Right lobe of liver (tissue), 6 donors: ENCODE measurements around the gene POLE2. TPM values are rescaled to one million over a fixed set of nuclear protein-coding genes. Genes with fewer than 3 reads are reported as not detected.

Experiments used
- ATAC-seq, 4 donors: fragments of 200-7000 bp; cut with Tn5 transposase; one replicate each; pipeline ENCODE4 v1.9.1; 2020; ENCODE audit warnings: mild to moderate bottlenecking in 4 of 4, moderate library complexity in 4 of 4
- DNase-seq, 3 donors: peaks; one replicate each; pipeline ENCODE4 v3.0.0-alpha.2; 2020
- H3K27ac ChIP-seq, 3 donors: fragments of 200-600 bp; one replicate each; pipeline ENCODE4 v1.8.0; 2022
- H3K27me3 ChIP-seq, 2 donors: fragments of 200-600 bp; one replicate each; pipeline ENCODE4 v1.8.0; 2022
- H3K36me3 ChIP-seq, 4 donors: fragments of 200-600 bp; sonication (generic) in 1 of 4; one replicate each; pipeline versions ENCODE4 v1.5.1 to v1.8.0; 2017 to 2022; ENCODE audit warnings: control low read depth in 1 of 4
- H3K4me1 ChIP-seq, 4 donors: fragments of 200-600 bp; sonication (generic) in 1 of 4; one replicate each; pipeline versions ENCODE4 v1.5.1 to v1.8.0; 2017 to 2022; ENCODE audit warnings: control low read depth in 1 of 4
- H3K4me3 ChIP-seq, 3 donors: fragments of 200-600 bp; one replicate each; pipeline ENCODE4 v1.8.0; 2022
- H3K9me3 ChIP-seq, 4 donors: fragments of 200-600 bp; sonication (generic) in 1 of 4; one replicate each; pipeline versions ENCODE4 v1.5.1 to v1.8.0; 2017 to 2022; ENCODE audit warnings: control low read depth in 1 of 4
- POLR2A ChIP-seq: fragments of 450-650 bp; IDR thresholded peaks from one replicate; pipeline ENCODE4 v1.6.1; 2017; ENCODE audit warnings: antibody characterized with exemption, mild to moderate bottlenecking
- WGBS: methylation state at CpG from one replicate; pipeline ENCODE4 v1.1.6; 2018; ENCODE audit warnings: low coverage, low lambda C conversion rate; ENCODE audit not compliant: insufficient coverage; ENCODE audit errors: missing lambda C conversion rate; 5-methylcytosine and 5-hydroxymethylcytosine counted together
- intact Hi-C, 2 donors: fragments of 100-400 bp; cut with DNase I; formaldehyde crosslinking; loops; one replicate each; pipeline versions ENCODE4 v1.11.2 to v1.14.1; 2022
- total RNA-seq, 6 experiments: library from RNA; depleted of rRNA in 2 of 6; stranded (reverse); fragments of >200 nt in 2 of 6; fragmentation: NEBNext Ultra II Directional in 3 of 6; extraction: Animal tissue kit (Norgen Biotek cat#: 25700) in 3 of 6; gene quantifications; one replicate each; pipeline versions ENCODE4 v1.1.0 to v1.2.4, GENCODE V29; 2016 to 2023
- TF ChIP-seq, protein P1 (sequence below), 4 donors: fragments of 200-600 bp in 3 of 4; fragments of 450-650 bp in 1 of 4; IDR thresholded peaks; one replicate each; pipeline versions ENCODE4 v1.5.1 to v1.8.0; 2016 to 2022; ENCODE audit warnings: antibody characterized with exemption in 4 of 4, mild to moderate bottlenecking in 2 of 4
- donor health status: DM: no; HTN: yes; CAD: no.
- donor health status: DM: no; HTN: no; CAD: no.
- donor health status: DM: no; HTN: no; CAD: no.
- donor health status: DM: no; HTN: yes; CAD: no.
- donor health status: DM: no; HTN: yes; CAD: no.

POLE2 gene
- total RNA-seq, 6 experiments from 2014 or later, result 0.73 to 9.0 (median 4.2) TPM

DNA sequence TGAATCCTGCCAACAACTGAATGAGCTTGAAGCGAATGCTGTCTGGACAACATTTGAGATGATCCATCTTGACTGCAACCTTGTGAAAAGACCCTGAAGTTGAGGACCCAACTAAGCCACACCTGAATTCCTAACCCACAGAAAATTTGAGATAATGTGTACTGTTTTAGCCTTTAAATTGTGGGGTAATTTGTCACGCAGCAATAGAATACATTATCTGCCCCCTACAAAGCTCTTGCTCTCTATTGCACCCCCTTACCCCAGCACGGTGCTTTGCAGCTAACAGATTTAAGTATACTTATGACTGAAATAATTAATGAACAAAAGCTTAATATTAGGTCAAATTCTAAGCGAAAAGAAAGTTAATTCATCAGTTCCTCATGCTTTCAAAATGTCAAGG is 1.6 kb downstream of the POLE2 start:
- no peak for DNase-seq
- Histone ChIP-seq H3K36me3 (no peaks in the 10 kb centered on the region), H3K27ac (no peak overlapping the region), H3K9me3 (no peaks in the 10 kb centered on the region), H3K27me3 (no peaks in the 10 kb centered on the region), H3K4me1 (peaks cover 0 to 8% (median 0%) of the 10 kb centered on the region in 4 donors), H3K4me3 (no peak overlapping the region)
- intact Hi-C loops, result no loop called here
- ATAC-seq, result no peak
- 97% methylated on average over 4 of the region's 4 CpGs for WGBS
- TF ChIP-seq, protein P1, sequence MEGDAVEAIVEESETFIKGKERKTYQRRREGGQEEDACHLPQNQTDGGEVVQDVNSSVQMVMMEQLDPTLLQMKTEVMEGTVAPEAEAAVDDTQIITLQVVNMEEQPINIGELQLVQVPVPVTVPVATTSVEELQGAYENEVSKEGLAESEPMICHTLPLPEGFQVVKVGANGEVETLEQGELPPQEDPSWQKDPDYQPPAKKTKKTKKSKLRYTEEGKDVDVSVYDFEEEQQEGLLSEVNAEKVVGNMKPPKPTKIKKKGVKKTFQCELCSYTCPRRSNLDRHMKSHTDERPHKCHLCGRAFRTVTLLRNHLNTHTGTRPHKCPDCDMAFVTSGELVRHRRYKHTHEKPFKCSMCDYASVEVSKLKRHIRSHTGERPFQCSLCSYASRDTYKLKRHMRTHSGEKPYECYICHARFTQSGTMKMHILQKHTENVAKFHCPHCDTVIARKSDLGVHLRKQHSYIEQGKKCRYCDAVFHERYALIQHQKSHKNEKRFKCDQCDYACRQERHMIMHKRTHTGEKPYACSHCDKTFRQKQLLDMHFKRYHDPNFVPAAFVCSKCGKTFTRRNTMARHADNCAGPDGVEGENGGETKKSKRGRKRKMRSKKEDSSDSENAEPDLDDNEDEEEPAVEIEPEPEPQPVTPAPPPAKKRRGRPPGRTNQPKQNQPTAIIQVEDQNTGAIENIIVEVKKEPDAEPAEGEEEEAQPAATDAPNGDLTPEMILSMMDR (IDR thresholded peaks at IDR 0.05), result no peak
- TF ChIP-seq POLR2A, result no peak

DNA sequence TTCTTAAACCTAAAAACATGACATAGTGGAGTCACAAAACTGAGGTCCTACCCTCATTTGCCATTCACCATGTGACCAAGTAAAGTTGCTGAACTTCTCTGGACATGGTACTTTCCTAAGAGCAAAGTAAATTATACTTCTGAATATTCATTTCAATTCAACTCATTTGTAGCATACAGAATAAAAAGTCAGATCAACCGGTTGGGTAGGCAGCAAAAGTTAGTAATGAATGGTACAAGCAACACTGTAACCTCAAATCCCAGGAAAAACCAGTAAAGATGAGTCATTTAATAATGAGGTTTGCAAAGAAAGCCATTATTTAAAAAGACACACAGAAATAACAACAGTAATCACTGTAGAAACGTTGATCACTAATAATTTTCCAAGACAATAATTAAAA is 8.7 kb downstream of the POLE2 start:
- Histone ChIP-seq H3K27me3 (no peaks in the 10 kb centered on the region), H3K9me3 (no peaks in the 10 kb centered on the region), H3K4me3 (no peak overlapping the region), H3K36me3 (no peaks in the 10 kb centered on the region), H3K27ac (no peak overlapping the region), H3K4me1 (no peaks in the 10 kb centered on the region)
- 71% methylated on average over 2 of the region's 2 CpGs for WGBS
- intact Hi-C loops, result no loop called here
- DNase-seq (no peak), ATAC-seq (no peak)
- TF ChIP-seq POLR2A, result no peak
- TF ChIP-seq, protein P1 (IDR thresholded peaks at IDR 0.05), result no peak

DNA sequence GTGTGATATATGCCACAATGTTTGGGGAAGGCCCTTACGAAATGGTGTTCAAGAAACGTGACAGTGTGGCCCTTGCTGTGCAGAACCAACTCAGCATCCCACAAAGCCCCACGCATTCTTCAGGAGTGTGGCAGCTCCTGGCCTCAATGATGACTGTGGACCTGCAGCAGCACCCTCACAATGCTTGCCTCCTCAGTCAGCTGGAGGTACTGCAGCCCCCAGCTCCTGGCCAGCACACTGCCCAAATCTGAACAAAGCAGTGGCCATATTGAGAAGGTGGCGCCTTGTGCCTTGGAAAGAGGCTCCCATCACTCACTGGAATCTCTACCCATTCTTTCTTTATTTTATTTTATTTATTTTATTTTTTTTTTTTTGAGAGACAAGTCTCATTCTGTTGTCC is 10.4 kb downstream of the POLE2 start:
- WGBS, result 100% methylated on average over 1 of the region's 4 CpGs
- DNase-seq (no peak), ATAC-seq (no peak)
- no peaks in the 10 kb centered on the region for H3K36me3 ChIP-seq
- intact Hi-C loops, result no loop called here
- H3K27ac ChIP-seq, result no peak overlapping the region
- no peak overlapping the region for H3K4me3 ChIP-seq
- H3K9me3 ChIP-seq, result no peaks in the 10 kb centered on the region
- H3K27me3 ChIP-seq, result no peaks in the 10 kb centered on the region
- no peaks in the 10 kb centered on the region for H3K4me1 ChIP-seq
- TF ChIP-seq, protein P1 (IDR thresholded peaks at IDR 0.05), result no peak
- TF ChIP-seq POLR2A, result no peak

DNA sequence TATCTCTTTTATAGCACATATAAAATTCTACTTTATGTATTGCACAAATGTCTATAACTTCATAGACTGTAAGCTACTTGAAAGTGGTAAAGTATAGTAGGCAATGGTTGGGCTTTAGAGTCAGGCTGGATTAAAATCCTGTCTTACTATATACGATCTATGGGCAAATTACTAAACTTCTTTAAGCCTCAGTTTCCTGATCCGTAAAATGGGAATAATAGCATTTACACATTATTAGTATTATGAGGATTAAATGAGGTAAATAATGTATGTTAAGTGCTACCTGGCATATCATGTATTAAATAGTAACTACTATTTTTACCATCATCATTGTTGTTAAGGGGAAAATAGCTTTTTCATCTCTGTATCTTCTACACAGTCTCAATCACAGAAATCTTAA is 14.4 kb downstream of the POLE2 start:
- no peaks in the 10 kb centered on the region for H3K4me1 ChIP-seq
- 97% methylated on average over 2 of the region's 2 CpGs for whole genome bisulfite sequencing
- intact Hi-C loops, result no loop called here
- no peaks in the 10 kb centered on the region for H3K9me3 ChIP-seq
- TF ChIP-seq, protein P1 (IDR thresholded peaks at IDR 0.05), result no peak
- TF ChIP-seq POLR2A, result no peak
- DNase-seq, result no peak
- H3K27ac ChIP-seq, result no peak overlapping the region
- H3K36me3 ChIP-seq, result no peaks in the 10 kb centered on the region
- ATAC-seq, result no peak
- H3K27me3 ChIP-seq, result no peaks in the 10 kb centered on the region
- no peak overlapping the region for H3K4me3 ChIP-seq

DNA sequence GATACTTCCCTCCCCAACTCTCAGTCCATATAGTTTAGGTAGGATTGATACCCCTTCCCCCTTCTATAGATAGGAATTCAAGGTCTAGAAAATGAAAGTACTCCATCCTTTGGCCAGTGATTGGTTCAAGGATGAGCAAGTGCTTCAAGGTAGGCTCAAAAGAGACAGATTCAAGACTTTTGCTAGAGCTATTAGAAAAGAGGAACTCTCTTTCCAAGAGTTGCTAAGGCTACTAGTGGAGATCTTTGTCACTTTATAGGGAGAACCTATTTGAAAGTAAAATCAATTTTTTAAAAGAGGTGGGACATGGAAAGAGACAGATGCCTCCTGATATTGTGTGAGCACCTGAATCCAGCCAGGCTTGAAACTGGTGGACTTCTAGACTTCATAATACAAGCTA is 17.5 kb downstream of the POLE2 start:
- ATAC-seq, result no peak
- no peak for TF ChIP-seq POLR2A
- TF ChIP-seq, protein P1 (IDR thresholded peaks at IDR 0.05), result no peak
- H3K27ac ChIP-seq, result no peak overlapping the region
- H3K4me1 ChIP-seq, result no peaks in the 10 kb centered on the region
- no peak for DNase-seq
- H3K4me3 ChIP-seq, result no peak overlapping the region
- H3K27me3 ChIP-seq, result no peaks in the 10 kb centered on the region
- no peaks in the 10 kb centered on the region for H3K36me3 ChIP-seq
- H3K9me3 ChIP-seq, result no peaks in the 10 kb centered on the region
- intact Hi-C loops, result no loop called here
